Measurements from ENCODE around the gene UGT1A7.

The UGT1A7 gene

GRCh38 chr2:233766416-233766815 lies 84.7 kb downstream of the UGT1A7 start:
- no peak for DNase-seq

DNA sequence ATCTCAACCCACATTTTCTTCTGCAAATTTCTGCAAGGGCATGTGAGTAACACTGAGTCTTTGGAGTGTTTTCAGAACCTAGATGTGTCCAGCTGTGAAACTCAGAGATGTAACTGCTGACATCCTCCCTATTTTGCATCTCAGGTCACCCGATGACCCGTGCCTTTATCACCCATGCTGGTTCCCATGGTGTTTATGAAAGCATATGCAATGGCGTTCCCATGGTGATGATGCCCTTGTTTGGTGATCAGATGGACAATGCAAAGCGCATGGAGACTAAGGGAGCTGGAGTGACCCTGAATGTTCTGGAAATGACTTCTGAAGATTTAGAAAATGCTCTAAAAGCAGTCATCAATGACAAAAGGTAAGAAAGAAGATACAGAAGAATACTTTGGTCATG lies 86.4 kb downstream of the UGT1A7 start:
- no peak for DNase-seq

- no peak for DNase-seq
These were observed 87.6 kb downstream of the UGT1A7 start for GRCh38 chr2:233769260-233769659.

GRCh38 chr2:233772153-233772552 lies 90.5 kb downstream of the UGT1A7 start:
- no peak for DNase-seq

DNA sequence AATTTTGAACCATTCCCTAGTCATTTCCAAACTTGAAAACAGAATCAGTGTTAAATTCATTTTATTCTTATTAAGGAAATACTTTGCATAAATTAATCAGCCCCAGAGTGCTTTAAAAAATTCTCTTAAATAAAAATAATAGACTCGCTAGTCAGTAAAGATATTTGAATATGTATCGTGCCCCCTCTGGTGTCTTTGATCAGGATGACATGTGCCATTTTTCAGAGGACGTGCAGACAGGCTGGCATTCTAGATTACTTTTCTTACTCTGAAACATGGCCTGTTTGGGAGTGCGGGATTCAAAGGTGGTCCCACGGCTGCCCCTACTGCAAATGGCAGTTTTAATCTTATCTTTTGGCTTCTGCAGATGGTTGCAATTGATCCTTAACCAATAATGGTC lies 90.9 kb downstream of the UGT1A7 start:
- DNase-seq, result no peak

GRCh38 chr2:233773854-233774253 lies 92.2 kb downstream of the UGT1A7 start:
- no peak for DNase-seq

GRCh38 chr2:233775414-233775813 lies 93.7 kb downstream of the UGT1A7 start:
- no peak for DNase-seq

- no peak for DNase-seq
These were observed 96.3 kb downstream of the UGT1A7 start, which contains the start of gene MROH2A for GRCh38 chr2:233778030-233778429. TSS of gene MROH2A (plus strand) at chr2:233778330. CDS start at chr2:233779359, 1,029 bp downstream.

DNA sequence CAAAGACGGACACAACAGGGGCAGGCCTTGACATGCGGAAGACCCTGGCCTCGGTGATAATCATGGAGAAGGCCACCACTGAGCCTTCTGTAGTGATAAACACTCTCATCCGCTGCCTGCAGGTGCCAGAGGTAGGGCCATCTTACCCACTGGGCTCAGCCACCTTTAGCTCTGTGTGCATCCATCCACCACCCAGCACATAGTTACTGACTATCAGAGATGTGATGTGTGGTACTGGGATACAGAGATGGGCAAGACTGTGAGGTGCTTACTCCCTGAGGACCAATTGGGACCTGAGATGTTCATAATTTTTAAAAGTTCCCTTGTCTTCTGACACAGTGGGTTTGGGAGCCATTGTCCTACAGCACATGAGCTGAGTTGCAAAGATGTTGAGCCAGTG lies 98.0 kb downstream of the UGT1A7 start:
- DNase-seq, result no peak

GRCh38 chr2:233780771-233781170 lies 99.1 kb downstream of the UGT1A7 start:
- no peak for DNase-seq

DNA sequence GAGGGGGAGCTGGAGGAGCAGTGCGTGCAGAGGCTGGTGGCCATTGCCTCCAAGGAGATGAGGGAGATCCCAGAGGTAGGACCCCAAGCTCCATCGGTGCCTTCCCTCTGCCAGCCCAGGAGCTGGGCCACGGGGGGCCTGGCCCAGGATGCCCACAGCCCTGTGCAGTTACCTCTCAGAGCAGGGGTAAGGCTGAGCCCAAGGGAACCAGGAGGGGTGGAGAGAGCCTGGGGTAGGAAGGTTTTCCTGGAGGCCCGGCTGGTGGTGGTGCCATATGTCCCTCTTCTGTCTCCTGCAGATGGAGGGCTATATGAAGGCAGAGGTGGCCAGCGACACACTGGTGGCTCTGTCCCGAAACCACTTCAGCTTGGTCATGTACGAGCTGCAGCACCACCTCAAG lies 107.9 kb downstream of the UGT1A7 start:
- DNase-seq, result no peak

GRCh38 chr2:233791151-233791882 lies 109.6 kb downstream of the UGT1A7 start:
- no peak for DNase-seq

GRCh38 chr2:233791883-233792329 lies 110.2 kb downstream of the UGT1A7 start:
- DNase-seq, result no peak

DNA sequence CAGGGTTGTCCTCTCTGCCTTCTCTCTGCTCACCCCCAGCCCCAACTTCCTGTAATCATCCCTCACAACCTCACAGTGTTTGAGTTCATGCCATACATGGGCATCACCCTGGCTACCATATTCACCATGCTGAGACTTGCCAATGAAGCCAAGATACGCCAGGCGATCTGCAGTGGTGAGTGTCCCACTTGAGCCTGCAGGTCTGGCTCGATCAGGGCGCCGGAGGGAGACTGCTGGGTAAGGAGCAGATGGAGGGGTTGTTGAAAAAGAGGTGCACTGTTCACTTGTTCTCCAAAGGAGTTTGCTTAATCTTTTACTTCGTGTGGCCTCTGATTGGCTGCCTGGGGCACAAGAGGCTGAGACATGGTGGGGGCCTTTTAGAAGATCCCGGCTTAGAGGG lies 111.0 kb downstream of the UGT1A7 start:
- no peak for DNase-seq

- DNase-seq, result no peak
These were observed 111.9 kb downstream of the UGT1A7 start for GRCh38 chr2:233793465-233794127.

DNA sequence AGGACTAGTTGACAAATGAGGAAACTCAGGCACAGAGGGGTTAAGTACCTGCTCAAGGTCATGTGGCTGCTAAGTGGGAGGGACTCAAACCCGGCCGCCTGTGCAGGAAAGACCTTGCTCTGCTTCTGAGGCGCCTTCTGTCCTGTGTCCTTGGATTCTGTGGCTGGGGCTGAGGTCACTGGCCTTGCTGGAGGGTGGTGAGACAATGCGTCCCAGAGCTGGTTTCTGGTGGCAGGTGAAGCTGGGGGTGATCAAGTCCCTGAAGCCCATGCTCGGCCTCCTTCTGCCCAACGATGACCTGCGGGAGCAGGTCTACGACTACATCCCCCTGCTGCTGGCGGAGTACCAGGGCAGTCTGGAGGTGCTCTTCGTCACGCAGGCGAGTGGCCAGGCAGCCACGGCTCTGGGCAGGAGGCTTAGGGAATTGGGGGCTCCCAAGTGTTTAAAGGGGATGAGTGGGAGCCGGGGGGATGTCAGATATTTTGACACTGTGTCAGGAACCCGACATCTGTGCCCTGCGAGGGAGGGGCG lies 112.5 kb downstream of the UGT1A7 start:
- DNase-seq, result no peak

DNA sequence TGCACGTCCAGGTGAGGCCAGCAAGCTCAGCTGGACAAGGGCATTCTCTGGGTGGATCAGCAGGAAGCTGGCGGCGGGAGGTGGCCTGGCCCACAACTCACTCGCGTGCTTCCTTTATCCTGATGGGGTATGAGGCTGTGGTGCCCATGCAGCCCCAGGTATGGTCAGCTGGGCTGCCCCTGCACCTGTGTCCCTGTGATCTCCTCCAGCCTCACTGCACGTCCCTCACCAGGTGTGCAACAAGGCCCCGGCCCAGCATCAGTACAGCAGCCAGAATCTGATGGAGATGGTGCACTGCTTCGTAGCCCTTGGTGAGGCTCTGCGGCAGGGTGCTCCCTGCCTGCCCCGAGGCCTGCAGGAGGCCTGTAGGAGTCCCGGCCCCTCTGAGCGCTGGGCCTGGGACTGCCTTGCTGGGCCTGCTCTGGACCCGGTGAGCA lies 114.1 kb downstream of the UGT1A7 start:
- no peak for DNase-seq

- peak; percentile 27 for DNase-seq
These were observed 114.6 kb downstream of the UGT1A7 start for GRCh38 chr2:233796254-233796653.

DNA sequence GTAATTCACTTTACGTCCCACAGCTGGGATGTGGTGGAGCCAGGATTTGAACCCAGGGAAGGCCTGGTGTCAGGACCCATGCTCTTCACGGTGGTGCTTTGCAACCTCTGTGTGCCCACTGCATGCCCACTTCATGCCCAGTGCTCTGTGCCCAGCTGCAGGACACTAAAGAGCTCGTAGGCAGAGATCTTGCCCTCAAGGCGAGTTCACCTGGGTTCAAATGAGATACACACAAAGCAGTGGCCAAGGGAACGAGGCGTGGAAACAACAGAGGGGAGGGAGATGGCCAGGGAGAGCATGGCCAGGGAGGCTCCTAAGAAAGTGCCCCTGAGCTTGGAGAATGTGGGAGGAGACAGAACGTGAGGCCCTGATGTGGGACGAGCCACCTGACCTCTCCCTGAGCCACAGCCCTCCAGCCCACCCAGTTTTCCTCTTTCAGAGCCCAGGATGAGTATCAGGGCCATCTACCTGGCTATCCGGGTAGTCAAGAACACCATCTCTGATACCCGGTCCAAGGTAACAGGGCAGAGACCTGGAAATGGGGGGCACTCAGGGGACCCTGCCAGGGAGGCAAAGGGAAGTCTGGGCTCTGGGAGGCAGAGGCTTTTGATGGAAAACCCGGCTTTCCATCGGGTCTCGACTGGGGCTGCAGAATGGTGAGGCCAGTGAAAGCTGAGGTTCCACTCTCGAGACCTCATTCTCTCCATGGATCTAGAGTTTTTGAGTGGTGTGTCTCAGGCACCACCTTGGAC lies 116.8 kb downstream of the UGT1A7 start:
- DNase-seq, result no peak

DNA sequence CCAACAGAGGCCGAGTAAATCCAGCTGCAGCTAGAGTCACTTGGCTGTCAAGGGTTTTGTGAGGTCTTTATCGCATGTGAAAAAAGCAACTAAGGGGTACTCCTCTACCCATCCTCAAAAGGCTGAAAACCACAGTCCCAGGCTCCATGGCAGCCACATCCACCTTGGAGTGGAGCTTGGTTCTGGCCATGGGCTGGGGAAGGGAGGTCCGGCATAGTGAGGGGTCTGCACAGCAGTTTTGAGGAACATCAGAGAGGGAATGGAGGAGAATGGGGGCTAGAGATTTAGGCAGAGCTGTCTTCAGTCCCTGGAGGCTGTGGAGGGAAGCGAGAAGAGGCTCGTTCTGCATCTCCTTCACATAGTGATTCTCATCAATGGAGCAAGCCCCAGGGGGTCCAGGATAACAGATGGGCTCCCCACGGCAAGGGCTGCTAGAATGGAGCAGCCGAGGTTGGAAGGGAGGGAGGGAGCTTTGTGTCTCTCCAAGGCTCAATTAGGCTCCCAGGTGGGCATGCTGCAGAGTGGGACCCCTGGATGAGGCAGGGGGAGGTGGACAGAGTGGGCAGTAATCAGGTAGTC lies 117.5 kb downstream of the UGT1A7 start:
- no peak for DNase-seq

DNA sequence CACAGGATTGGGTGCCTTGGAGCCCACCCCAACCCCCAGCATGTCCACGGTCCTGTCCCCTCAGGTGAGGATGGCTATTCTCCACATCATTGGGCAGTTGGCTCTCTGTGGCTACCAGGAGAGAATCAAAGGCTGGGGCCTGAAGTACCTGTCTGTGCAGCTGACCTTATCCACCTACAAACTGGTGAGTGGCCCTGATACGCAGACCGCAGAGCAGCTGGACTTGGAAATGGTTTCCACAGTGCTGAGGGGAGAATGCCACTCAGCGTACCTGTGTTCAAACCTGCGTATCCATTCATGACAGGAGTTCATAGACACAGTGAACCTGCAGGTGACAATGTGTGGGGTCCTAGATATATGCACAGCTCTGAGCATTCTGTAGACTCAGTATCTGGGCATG lies 118.0 kb downstream of the UGT1A7 start:
- no peak for DNase-seq

- DNase-seq, result no peak
These were observed 118.5 kb downstream of the UGT1A7 start for GRCh38 chr2:233800208-233800607.

Measured in hematopoietic multipotent progenitor cell treated with erythropoietin and hydrocortisone succinate and interleukin-3 and kit ligand, for 6 days (in vitro differentiated cells).